GM19463 (cell line): ENCODE measurements around the gene BFSP2.

ENCODE experiments used
- ATAC-seq: cut with Tn5 transposase; IDR thresholded peaks from one replicate; pipeline ENCODE4 v1.9.1; 2021; ENCODE audit warnings: mild to moderate bottlenecking, moderate library complexity; ENCODE audit not compliant: unreplicated experiment

The BFSP2 gene

DNA sequence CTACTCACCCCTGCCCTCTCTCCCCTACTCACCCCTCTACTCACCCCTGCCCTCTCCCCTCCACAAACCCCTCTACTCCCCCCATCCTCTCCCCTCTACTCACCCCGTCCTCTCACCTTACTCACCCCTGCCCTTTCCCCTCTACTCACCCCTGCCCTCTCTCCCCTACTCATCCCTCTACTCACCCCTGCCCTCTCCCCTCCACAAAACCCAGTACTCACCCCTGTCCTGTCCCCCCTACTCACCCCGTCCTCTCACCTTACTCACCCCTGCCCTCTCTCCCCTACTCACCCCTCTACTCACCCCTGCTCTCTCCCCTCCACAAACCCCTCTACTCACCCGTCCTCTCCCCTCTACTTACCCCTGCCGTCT lies 14.2 kb downstream of the BFSP2 start:
- no peak for ATAC-seq

DNA sequence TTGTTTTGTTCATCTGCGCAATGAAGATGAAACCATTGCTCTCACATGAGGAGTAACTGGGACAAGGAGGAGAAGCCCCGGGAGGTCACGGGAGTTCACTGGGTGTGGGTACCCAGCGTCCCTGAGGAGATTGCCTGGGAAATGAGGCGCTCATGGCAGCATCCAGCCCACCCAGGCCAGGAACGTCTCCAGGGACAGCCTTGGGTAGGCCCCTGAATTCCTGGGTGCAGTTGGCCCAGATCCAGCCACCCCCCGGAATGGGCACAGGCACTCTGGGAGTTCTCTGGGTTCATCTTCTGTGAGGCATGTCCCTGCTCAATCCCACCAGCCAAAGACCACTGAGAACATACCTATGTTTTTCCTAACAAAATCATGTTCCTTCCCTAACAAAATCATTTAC lies 18.5 kb downstream of the BFSP2 start:
- no peak for ATAC-seq

DNA sequence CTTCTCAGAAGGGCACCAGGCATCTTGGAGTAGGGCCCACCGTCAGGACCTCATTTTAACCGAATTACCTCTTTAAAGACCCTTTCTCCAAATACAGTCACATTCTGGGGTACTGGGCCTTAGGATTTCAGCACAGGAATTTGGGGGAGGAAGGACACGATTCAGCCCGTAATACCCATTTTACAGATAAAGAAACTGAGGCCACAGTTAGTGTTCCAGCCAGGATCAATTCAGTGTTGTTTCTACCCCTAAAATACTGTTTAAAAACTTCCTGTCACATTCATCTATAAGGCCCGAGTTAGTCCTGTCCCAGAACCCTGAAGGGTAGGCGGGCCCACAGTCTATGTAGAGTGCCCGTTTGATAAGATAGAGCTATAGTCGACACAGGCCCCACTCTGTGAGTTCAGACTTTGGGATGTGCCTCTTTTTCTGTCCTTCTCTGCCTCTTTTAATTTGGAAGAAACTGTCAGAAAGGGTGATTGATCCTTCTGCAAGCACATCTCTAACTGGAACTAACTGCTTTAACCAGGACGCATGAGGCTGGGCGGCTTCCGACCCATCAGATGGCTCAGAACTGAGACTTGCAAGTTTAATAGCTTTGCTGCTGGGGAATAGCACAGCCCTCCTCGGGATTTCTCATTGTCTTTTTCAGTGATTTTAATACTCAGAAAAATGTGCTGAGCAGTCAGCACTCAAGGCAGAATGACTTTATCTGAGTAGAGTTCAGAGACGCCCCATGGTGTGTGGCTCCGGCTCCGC lies 19.5 kb downstream of the BFSP2 start:
- ATAC-seq = no peak

DNA sequence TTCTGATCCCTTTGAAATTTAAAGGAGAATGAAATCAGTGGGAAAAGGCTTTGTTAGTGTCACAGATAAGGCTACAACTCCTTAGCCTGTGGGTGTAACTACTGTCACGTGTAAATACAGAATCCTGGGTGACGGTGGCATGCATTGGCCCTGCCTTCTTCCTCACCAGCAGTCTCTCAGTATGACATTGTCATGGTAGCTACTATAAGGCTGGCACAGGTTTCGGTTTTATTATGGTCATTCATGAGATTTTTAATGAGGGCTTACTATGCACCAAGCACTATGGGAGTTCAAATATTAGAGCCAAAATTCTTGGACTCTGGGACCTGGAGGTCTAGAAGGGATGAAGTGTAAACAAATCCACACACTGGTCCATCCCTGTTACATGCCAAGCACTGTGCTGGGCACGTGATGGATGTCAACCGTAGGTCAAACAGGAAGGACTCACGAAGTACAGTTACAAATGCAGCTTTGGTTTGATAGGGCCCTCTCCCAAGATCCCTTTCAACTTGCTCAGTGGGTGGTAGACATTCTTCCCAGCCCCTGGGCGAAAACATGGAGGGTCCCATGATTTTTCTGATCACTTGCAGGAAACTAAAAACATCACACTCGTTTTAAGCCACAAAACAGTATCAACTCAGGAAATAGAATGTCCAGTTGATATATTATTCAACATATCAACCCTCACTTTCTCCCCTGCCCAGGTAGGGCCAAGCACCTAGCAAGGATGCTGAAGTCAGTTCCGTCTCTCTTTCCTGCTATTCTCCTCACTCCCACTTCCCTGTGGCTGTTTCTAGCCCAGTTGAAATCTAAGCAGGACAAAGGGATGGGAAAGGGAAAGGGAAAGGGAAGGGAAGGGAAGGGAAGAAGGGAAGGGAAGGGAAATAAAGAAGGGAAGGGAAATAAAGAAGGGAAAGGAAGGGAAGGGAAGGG lies 25.3 kb downstream of the BFSP2 start:
- ATAC-seq = no peak

DNA sequence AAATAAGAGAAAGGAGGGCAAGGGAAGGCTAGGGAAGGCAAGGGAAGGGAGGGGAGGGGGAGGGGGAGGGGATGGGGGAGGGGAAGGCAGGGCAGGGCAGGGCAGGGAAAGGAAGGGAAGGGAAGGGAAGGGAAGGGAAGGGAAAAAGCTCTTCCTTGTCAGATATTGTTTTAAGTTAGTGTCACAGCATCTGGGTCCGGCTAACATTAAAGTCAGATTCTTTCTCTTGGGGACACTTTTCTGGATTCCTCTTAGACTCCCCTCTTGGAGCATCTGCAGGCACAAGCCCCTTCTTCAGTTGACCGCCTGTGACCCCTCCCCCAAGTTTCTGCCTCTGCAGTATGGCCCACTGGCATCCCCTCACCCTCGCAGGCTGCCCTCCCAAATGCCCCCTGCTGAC lies 26.0 kb downstream of the BFSP2 start:
- no peak for ATAC-seq

DNA sequence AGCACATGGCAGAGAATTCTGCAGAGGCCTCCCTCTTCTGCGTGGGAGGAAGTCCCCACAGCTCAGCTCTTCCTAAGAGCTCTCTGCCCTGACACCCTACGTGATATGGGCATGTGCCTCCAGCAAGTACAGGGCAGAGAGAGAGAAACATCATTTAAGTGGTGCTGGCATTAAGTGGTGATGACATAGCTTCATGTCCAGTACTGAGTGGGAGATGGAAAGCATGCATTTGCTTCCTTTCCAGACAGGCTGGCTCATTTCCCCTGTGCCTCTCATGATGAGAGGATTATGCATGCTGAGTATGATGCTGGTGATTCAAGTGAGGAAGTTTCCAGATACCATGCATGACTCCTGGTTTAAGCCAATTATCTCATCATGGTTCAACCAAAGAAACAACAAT lies 26.9 kb downstream of the BFSP2 start:
- no peak for ATAC-seq

DNA sequence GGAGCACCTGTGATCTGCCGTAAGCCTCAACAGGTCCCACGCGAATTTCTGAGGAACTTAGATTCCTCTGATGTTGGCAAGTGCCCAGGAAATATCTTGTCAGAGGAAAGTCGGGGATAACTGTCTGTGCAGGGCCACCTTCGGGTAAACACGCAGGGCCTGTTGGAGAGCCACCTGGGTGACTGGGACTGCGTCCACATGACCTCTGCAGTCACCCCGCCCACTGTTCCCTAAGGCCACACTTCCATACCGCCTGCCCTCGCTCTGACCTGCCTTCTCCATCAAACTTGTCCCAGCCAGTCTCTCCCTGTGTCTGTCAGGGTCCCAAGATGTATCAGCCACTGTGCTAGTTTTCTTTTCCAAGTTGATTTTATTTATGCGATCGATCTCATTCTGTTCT lies 28.7 kb downstream of the BFSP2 start:
- ATAC-seq = no peak

DNA sequence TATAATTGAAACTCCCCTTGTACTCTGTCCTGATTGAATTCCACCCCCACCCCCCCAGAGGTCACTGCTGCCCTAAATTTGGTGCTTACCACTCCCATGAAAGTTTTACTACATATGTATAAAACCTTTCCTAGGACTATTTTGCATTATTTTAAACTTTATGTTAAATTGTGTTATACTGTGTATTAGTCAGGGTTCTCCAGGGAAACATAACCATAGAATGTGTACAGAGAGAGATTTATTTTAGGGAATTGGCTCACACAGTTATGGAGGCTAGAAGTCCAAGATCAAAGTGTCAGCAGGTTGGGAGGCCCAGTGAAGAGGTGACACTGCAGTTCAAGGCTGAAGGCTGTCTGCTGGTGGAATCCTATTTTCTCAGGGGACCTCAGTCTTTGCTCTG lies 29.2 kb downstream of the BFSP2 start:
- no peak for ATAC-seq

DNA sequence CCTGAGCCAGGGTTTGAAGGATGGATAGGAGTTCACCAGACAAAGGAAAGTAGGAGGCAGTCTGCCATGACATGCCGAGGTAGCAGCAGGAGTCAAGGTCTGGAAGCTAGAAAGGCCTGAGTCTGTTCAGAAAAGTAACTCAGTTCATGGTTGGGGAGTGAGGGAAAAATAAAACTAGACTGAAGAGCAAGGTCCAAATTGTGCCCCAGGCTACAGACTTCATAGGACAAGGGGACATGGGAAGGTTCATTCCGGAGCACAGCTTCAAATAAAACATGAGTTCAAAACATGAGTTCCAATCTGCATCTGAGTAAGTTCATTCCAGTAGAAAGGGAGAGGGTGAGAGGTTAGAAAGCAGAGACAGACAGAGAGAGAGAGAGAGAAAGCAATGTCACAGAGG lies 39.7 kb downstream of the BFSP2 start:
- ATAC-seq = no peak

DNA sequence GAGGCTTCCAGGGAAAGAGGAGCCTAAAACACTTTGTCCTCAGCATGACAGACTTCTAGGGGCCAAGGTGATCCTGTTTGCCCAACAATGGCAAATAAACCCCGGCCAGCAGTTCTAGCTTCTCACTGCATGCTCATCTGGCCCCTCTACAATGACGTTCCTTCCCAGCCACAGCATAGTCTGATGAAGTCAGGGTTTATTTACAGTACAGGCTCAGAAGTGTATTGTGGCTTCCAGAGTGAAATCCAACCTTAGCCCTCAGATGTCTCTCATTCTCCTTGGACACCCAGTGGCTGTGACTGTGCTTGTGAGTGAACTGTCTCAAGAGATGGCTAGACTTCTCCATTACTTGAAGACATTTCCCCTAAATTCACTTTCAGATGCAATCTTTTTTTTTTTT lies 40.8 kb downstream of the BFSP2 start:
- ATAC-seq = no peak

DNA sequence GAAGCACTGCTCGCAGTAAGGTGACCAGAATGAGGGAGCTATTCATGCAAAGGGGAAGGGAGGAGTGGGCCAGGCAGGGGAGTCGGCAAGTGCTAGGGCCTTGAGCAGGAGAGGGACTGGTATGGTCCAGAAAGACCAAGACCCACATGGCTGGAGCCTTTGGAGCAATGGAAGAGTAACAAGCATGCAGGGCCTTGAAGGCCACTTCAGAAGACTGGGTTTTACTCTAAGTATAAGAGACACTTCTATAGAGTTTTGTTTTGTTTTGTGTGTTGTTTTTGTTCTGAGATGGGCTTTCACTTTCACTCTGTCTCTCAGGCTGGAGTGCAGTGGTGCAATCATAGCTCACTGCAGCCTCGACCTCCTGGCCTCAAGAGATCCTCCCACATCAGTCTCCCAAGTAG lies 42.0 kb downstream of the BFSP2 start:
- ATAC-seq = peak; percentile 71

DNA sequence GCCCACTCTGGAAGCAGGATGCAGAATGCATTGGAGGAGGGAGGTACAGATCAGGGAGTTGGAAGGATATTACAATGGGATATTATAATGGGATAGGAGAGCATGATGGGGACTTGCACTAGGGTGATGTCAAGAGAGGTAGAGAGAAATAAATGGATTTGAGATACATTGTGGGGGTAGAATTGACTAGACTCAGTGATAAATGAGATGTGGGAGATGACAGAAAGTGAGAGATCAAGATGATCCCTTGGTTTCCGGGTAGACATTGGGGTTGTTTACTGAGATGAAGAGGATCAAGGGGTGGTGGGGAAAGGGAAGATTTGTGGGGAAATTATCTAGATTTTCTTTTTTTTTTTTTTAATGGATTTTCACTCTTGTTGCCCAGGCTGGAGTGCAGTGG lies 42.7 kb downstream of the BFSP2 start:
- ATAC-seq = no peak

DNA sequence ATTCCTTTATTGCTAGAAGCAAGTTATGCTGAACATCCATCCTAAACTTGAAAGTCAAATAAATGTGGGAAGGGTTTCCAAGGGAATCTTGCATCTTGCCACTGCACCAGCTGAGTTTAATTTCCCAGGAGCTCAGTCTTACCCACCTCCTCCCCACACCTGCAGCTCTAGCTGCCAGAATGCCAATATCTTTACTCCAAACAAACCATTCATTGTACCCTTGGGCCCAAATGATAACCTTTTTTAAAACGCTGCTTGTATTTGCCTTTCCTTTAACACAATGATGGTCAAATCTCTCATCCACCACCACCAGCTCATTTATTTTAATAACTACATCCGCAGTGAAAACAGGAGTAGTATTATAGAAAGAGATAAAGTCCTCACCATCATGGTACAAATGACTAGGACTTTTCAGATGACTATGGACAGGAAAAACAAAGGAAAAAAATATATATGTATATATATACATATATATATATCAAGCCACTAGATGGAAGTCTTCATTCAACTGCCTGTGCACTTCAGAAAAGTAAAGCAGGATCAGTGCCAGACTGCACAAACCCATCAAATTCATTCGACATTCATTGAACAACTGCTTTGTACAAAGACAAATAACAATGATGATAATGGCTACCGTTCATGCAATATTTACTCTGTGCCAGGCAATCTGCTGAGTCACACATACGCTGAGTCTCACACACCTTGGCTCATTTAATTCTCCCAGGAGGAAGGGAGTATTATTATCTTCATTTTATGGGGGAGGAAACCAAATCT lies 44.0 kb downstream of the BFSP2 start:
- ATAC-seq = no peak

DNA sequence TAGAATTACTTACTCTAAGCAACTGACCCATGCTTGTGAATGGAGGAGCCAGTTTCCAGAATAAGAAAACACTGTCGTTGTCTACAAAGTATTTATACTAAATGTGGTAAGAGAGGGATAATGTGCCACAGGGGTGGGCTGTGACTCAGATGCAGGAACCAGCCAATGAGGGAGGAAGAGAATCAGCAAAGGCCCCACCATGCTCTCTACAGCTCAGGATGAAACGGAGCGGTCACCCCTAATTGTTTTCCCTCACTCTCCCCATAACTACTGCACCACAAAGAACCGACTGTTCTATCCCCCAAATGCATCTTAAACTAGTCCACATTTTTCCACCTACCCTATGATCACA lies 44.5 kb downstream of the BFSP2 start:
- ATAC-seq = no peak

DNA sequence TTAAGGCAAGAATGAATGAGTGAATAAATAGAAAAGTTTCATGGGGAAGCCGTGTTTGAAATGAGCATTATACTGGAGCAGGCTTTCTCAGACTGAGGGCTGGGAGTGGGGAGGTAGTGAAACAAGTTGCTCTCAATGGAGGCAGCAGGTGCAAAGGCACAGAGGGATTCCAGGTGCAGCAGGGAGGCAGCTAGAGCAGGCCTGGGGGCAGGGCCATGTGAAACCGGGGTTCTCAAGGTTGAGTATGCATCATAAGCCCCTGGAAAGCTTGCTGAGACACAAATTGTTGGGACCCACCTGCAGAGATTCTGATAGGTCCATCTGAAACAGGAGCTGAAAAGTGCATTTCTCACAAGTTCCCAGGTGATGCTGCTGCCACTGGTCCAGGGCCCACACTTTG lies 45.3 kb downstream of the BFSP2 start:
- ATAC-seq = no peak

DNA sequence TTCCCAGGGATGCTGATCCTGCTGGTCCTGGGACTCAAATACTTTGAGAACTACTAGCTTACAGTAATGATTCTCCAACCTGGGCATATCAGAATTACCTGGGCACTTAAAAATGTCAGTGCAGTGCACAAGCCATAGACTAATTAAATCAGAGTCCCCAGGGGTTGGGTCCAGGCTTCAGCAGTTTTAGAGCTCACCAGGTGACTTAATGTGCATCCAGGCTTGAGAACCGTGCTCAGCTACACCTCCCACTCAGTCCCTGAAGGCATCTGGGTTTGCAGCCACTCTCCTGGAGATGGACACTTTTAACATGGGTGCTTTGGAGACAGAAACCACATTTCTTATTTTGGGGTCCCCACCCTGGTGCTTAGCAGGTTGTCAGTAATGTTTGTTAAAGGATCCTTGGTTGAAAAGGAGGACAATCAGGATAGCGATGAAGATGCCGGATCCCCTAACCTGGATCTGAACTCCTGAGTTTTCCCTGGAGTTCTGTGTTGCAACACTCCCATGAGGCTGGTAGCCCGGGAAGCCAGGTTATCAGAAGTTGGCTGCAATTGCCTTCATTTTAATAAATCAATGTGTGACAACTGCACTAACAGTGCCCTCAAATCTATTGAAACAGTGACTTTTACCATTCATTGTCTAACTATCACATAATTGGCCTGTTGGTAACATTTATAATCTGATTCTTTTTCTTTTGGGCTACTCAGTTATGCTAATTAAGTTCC lies 48.1 kb downstream of the BFSP2 start:
- ATAC-seq = no peak

DNA sequence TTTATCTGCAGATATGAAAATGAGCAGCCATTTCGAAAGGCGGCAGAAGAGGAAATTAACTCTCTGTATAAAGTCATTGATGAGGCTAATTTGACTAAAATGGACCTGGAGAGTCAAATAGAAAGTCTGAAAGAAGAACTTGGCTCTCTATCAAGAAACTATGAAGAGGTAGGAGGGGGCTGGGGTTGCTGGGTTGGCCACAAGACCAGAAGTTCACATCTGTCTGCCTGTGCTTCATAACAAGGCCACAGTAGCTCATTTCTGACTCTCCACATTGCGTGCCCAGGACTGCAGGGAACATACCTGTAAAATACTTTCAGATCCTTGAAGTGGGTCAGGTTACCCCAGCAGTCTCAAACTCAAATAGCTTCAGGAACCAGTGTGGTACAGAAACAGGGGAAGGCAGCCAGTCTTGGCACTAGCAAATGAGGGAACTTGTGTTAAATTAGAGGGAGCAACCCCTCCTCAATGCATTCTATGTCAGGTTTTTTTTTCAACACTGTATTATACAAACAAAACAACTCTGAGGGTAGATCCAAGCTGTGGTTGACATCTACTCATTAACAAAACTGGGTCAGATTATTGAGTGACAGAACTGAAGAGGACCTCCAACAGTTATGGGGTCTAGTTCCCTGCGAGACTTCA lies 48.7 kb downstream of the BFSP2 start:
- peak; percentile 91 for ATAC-seq

DNA sequence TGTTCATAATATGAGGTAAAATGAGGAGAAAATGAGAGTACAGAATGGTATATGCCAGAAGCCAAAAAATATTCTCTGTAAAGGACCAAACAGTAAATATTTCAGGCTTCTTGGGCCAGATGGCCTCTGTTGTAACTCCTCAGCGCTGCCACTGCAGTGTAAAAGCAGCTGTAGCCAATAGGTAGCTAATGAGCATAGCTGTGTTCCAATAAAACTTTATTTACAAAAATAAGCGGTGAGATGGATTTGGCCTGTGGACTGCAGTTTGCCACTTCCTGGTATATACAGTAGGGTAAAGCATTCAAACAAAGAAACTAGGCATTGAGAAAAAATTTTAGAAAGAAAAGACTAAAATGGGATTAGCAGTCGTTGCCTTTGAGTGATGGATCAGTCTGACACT lies 51.5 kb downstream of the BFSP2 start:
- ATAC-seq = no peak

DNA sequence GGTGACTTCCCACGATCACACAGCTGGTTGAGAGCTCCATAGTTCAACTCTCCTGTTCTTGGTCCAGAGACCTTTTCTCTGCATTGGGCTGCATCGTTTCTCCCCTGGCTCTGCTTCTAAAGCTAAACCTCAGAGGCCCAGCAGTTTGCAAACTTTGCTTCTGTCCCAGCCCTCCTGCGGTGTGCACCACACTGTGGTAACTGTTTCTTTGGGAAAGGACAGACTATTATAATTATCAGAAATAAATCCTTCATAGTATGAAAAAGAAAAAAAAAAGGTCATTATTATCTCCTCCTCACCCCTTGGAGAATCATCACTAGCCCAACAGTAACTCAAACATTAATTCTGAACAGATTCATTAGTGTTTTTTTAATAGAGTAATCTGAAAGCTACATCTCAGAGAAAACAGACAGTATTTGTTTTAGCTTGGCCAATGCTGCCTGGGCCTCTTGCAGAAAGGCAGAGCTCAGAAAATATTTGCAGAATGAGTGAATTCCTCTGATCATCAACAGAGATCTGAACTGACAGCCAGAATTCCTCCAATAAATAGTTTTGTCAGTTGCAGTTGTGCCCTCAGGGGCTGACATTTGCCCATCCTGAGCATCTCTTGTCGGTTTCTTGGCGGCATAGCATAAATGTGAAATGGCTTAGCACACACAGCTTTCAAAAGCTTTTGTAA lies 52.9 kb downstream of the BFSP2 start:
- no peak for ATAC-seq

DNA sequence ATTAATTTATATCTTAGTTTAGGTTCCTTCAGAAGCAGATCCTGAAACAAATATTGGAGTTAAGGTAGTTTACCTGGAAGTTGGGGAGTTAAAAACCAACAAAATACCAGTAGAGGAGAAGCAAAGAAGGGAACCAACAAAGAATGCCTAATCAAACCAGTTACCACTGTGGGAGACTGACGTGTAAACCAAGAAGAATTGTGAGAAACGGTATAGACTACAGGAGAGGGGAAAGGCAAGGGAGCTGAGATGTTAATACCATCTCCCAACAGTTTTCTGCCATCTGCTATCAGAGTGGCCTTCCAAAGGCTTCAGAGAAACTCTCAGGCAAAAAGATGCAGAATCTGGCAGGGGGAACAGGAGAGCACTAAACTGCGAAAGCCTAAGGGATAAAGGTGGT lies 53.5 kb downstream of the BFSP2 start:
- ATAC-seq = no peak
